PC-3 (cell line): ENCODE measurements around the gene SLC25A2. TPM values are rescaled to one million over a fixed set of nuclear protein-coding genes. Genes with fewer than 3 reads are reported as not detected.
"Not testable (repeated sequence)": the region's sequence is repeated elsewhere in the genome, so short reads cannot be mapped to it uniquely, and the experiment has no call there.

ENCODE experiments used
- ATAC-seq: fragments of 200-7000 bp; cut with Tn5 transposase; 2 replicates; pipeline ENCODE4 v1.9.1; 2020; ENCODE audit warnings: mild to moderate bottlenecking, moderate library complexity
- BruUV-seq: library from RNA; stranded (reverse); fragments of 400-500 nt; replicated peaks from 2 replicates; lab custom pipeline; 2021; lab: Mats Ljungman, UMichigan
- CTCF ChIA-PET: fragments of 300-600 bp; sonication (Branson Sonifier 250); formaldehyde crosslinking; loops from one replicate; lab custom pipeline; 2022; ENCODE audit warnings: antibody characterized with exemption; lab: Charles Lee
- POLR2A ChIA-PET: fragments of 300-600 bp; sonication (Branson Sonifier 250); formaldehyde crosslinking; loops from one replicate; lab custom pipeline; 2022; ENCODE audit warnings: antibody characterized with exemption; ENCODE audit not compliant: unreplicated experiment; lab: Charles Lee
- DNase-seq: peaks from one replicate; pipeline ENCODE4 v3.0.0-alpha.2; 2015
- H2AFZ ChIP-seq: fragments of 300-600 bp; sonication (generic); 2 replicates; pipeline ENCODE4 v1.6.0; 2016; ENCODE audit warnings: antibody characterized with exemption, low read length
- H3F3A ChIP-seq: fragments of 300-600 bp; sonication (generic); one replicate; pipeline ENCODE4 v1.6.0; 2017; ENCODE audit warnings: antibody characterized with exemption, low read length, control low read depth, mild to moderate bottlenecking; ENCODE audit not compliant: unreplicated experiment
- H3K27ac ChIP-seq: fragments of 300-600 bp; sonication (generic); 2 replicates; pipeline ENCODE4 v1.5.1; 2016; ENCODE audit warnings: mild to moderate bottlenecking, low read length
- H3K27me3 ChIP-seq: fragments of 300-600 bp; sonication (generic); 2 replicates; pipeline ENCODE4 v1.6.1; 2016; ENCODE audit warnings: low read length, mixed read lengths
- H3K36me3 ChIP-seq: fragments of 300-600 bp; sonication (generic); 2 replicates; pipeline ENCODE4 v1.6.1; 2016; ENCODE audit warnings: low read depth, mixed run types, low read length, mixed read lengths
- H3K4me1 ChIP-seq: fragments of 300-600 bp; sonication (generic); 2 replicates; pipeline ENCODE4 v1.5.1; 2016; ENCODE audit warnings: low read length; ENCODE audit not compliant: insufficient read depth
- H3K4me2 ChIP-seq: fragments of 300-600 bp; sonication (generic); 2 replicates; pipeline ENCODE4 v1.6.0; 2016; ENCODE audit warnings: low read length
- H3K4me3 ChIP-seq: fragments of 300-600 bp; sonication (generic); 2 replicates; pipeline ENCODE4 v1.5.1; 2016; ENCODE audit warnings: mild to moderate bottlenecking, low read length, mixed read lengths
- H3K79me2 ChIP-seq: fragments of 300-600 bp; sonication (generic); 2 replicates; pipeline ENCODE4 v1.6.1; 2017; ENCODE audit warnings: low read length, mixed read lengths
- H3K9ac ChIP-seq: fragments of 300-600 bp; sonication (generic); 2 replicates; pipeline ENCODE4 v1.6.0; 2016; ENCODE audit warnings: mild to moderate bottlenecking, low read length
- H3K9me2 ChIP-seq: fragments of 300-600 bp; sonication (generic); replicated peaks from 2 replicates; pipeline ENCODE4 v1.6.1; 2016; ENCODE audit warnings: mixed run types, low read length, mixed read lengths
- H3K9me3 ChIP-seq: fragments of 300-600 bp; sonication (generic); 2 replicates; pipeline ENCODE4 v1.6.1; 2016; ENCODE audit warnings: low read length, mixed read lengths
- H4K20me1 ChIP-seq: fragments of 300-600 bp; sonication (generic); 2 replicates; pipeline ENCODE4 v1.6.1; 2016; ENCODE audit warnings: low read length, mixed read lengths
- CTCF ChIP-seq: fragments of 300-600 bp; sonication (generic); conservative IDR thresholded peaks from 2 replicates; pipeline ENCODE4 v1.5.1; 2017; ENCODE audit warnings: antibody characterized with exemption, low read depth, mild to moderate bottlenecking, low read length
- EZH2 ChIP-seq: fragments of 300-600 bp; sonication (generic); IDR thresholded peaks from one replicate; pipeline ENCODE4 v1.6.1; 2017; ENCODE audit warnings: antibody characterized with exemption, mild to moderate bottlenecking, low read length; ENCODE audit not compliant: unreplicated experiment
- EZH2phosphoT487 ChIP-seq: fragments of 300-600 bp; sonication (generic); IDR thresholded peaks from 2 replicates; pipeline ENCODE4 v1.6.1; 2018; ENCODE audit warnings: mild to moderate bottlenecking, antibody characterized with exemption, low read length, borderline replicate concordance
- intact Hi-C: fragments of 100-400 bp; cut with micrococcal nuclease; formaldehyde crosslinking; loops from 2 replicates; pipeline ENCODE4 v1.9.0; 2023
- total RNA-seq: library from RNA; depleted of rRNA; stranded (reverse); fragments of >200 nt; gene quantifications from 2 replicates; pipeline ENCODE4 v1.2.3, GENCODE V29; 2014

Gene SLC25A2
- total RNA-seq, 1 experiment from 2014 or later = 0.18 TPM

DNA sequence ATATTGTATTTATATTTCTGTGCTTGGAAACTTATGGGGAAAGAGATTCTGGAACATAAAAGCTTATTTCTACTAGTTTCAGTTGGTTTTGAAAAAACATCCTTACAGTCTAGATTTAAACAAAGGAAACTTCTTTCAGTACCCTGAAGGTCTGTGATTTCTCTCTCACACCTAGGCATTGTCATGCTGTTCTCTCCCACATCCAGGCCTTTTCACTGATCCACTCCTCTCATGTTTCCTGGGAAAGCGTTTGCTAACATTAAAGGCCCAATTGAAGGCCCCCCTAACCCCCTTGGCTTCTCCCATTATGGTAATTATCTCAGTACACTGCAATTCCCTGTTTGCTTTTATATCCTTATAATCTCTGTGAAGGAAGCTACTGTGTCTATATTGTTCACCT, 38.9 kb upstream of the SLC25A2 start:
- no peaks in the 10 kb centered on the region for H3K27me3 ChIP-seq
- H3K36me3 ChIP-seq = no peaks in the 10 kb centered on the region
- H3K9me2 ChIP-seq = no peaks in the 10 kb centered on the region
- intact Hi-C loops = no loop called here
- no TSS peak for BruUV-seq
- ATAC-seq (no peak), DNase-seq (no peak)
- H3K4me3 ChIP-seq = no peak overlapping the region
- CTCF ChIA-PET = no interaction called here
- no peaks in the 10 kb centered on the region for H4K20me1 ChIP-seq
- H3K9ac ChIP-seq = no peak overlapping the region
- no peak overlapping the region for H3K27ac ChIP-seq
- no peaks in the 10 kb centered on the region for H3K4me1 ChIP-seq
- TF ChIP-seq CTCF (no peak), EZH2 (no peak), EZH2phosphoT487 (no peak)
- H3K9me3 ChIP-seq = no peaks in the 10 kb centered on the region
- no peak overlapping the region for H2AFZ ChIP-seq
- no peaks in the 10 kb centered on the region for H3K79me2 ChIP-seq
- POLR2A ChIA-PET = no interaction called here
- H3K4me2 ChIP-seq = no peak overlapping the region
- H3F3A ChIP-seq = no peaks in the 10 kb centered on the region

- H3K4me1 ChIP-seq, H3K4me3 ChIP-seq, H3K27me3 ChIP-seq, H3K9ac ChIP-seq, H3K27ac ChIP-seq, CTCF ChIA-PET, BruUV-seq, H3F3A ChIP-seq, H3K79me2 ChIP-seq, POLR2A ChIA-PET, H3K9me3 ChIP-seq, intact Hi-C loops, DNase-seq, H3K9me2 ChIP-seq, H4K20me1 ChIP-seq, H3K36me3 ChIP-seq, H2AFZ ChIP-seq, ATAC-seq, H3K4me2 ChIP-seq: not testable (repeated sequence)
These were observed 37.0 kb upstream of the SLC25A2 start for GRCh38 chr5:141340781-141341354.

- Histone ChIP-seq H3K36me3 (no peaks in the 10 kb centered on the region), H2AFZ (no peak within 1 kb of the TSS), H3K79me2 (no peaks in the 10 kb centered on the region), H3K4me2 (no peak within 1 kb of the TSS), H3K4me3 (no peak within 1 kb of the TSS), H4K20me1 (no peaks in the 10 kb centered on the region), H3K9me2 (no peaks in the 10 kb centered on the region), H3K9me3 (no peaks in the 10 kb centered on the region), H3K27ac (no peak within 1 kb of the TSS), H3K27me3 (no peaks in the 10 kb centered on the region), H3F3A (no peaks in the 10 kb centered on the region), H3K4me1 (no peaks in the 10 kb centered on the region), H3K9ac (no peak within 1 kb of the TSS)
- ATAC-seq (no peak), DNase-seq (peak; percentile 12)
- POLR2A ChIA-PET = no interaction called here
- no TSS peak for BruUV-seq
- TF ChIP-seq EZH2 = no peak
- TF ChIP-seq CTCF = 0 out of 2 replicates have a peak, but pooled peaks have one; percentile 12
- TF ChIP-seq EZH2phosphoT487 = no peak
- CTCF ChIA-PET = no interaction called here
- intact Hi-C loops = no loop called here
These were observed 34.9 kb upstream of the SLC25A2 start, which contains the start of gene PCDHGA2 for GRCh38 chr5:141338538-141339306. TSS of gene PCDHGA2 (plus strand) at chr5:141338760.

- H3K27ac ChIP-seq, H3K27me3 ChIP-seq, DNase-seq, POLR2A ChIA-PET, H3K4me1 ChIP-seq, ATAC-seq, intact Hi-C loops, H3K9me2 ChIP-seq, H3K79me2 ChIP-seq, H3K36me3 ChIP-seq, H2AFZ ChIP-seq, H4K20me1 ChIP-seq, CTCF ChIA-PET, H3K9ac ChIP-seq, H3K9me3 ChIP-seq, H3F3A ChIP-seq, H3K4me3 ChIP-seq, BruUV-seq, H3K4me2 ChIP-seq: not testable (repeated sequence)
These were observed 28.7 kb upstream of the SLC25A2 start for GRCh38 chr5:141332571-141332970.
